HG02588 (cell line): ENCODE data around the gene AEBP1.

Experiments
- ATAC-seq: cut with Tn5 transposase; IDR thresholded peaks from one replicate; pipeline ENCODE4 v1.9.1; 2021; ENCODE audit warnings: mild to moderate bottlenecking, moderate library complexity; ENCODE audit not compliant: unreplicated experiment

The AEBP1 gene

GRCh38 chr7:44104860-44105771, 971 bp downstream of the AEBP1 start:
- ATAC-seq, result no peak

GRCh38 chr7:44105832-44106231, 1.7 kb downstream of the AEBP1 start:
- no peak for ATAC-seq

- no peak for ATAC-seq
Measured at GRCh38 chr7:44106311-44107065, 2.3 kb downstream of the AEBP1 start.

GRCh38 chr7:44107116-44107960, 3.2 kb downstream of the AEBP1 start:
- no peak for ATAC-seq

- no peak for ATAC-seq
Measured at GRCh38 chr7:44107961-44108767, 4.0 kb downstream of the AEBP1 start.

- no peak for ATAC-seq
Measured at GRCh38 chr7:44108768-44109750, 4.9 kb downstream of the AEBP1 start.

GRCh38 chr7:44109991-44110390, 5.8 kb downstream of the AEBP1 start:
- no peak for ATAC-seq

GRCh38 chr7:44110719-44111635, 6.8 kb downstream of the AEBP1 start:
- no peak for ATAC-seq

GRCh38 chr7:44111761-44112160, 7.6 kb downstream of the AEBP1 start:
- ATAC-seq, result no peak

- ATAC-seq, result no peak
Measured at GRCh38 chr7:44112231-44112996, 8.3 kb downstream of the AEBP1 start.

- ATAC-seq, result no peak
Measured at GRCh38 chr7:44112997-44113763, 9.0 kb downstream of the AEBP1 start.

GRCh38 chr7:44113764-44114354, 9.7 kb downstream of the AEBP1 start:
- no peak for ATAC-seq

- ATAC-seq, result no peak
Measured at GRCh38 chr7:44114586-44115310, 10.6 kb downstream of the AEBP1 start.

GRCh38 chr7:44116087-44116788, 12.1 kb downstream of the AEBP1 start:
- no peak for ATAC-seq
